Ishikawa (cell line): Measurements from ENCODE around the gene CHCHD6.

Source experiments
- CEBPB ChIP-seq: IDR thresholded peaks from 2 replicates; pipeline ENCODE4 v1.6.1; 2012
- CREB1 ChIP-seq: IDR thresholded peaks from 2 replicates; pipeline ENCODE4 v1.6.1; 2012; ENCODE audit warnings: low read depth
- EGR1 ChIP-seq: IDR thresholded peaks from 2 replicates; pipeline ENCODE4 v1.6.1; 2012
- EP300 ChIP-seq: IDR thresholded peaks from 2 replicates; pipeline ENCODE4 v1.6.1; 2012; ENCODE audit warnings: borderline replicate concordance
- FOXM1 ChIP-seq: IDR thresholded peaks from 2 replicates; pipeline ENCODE4 v1.6.1; 2012; ENCODE audit warnings: low read depth, borderline replicate concordance
- NFIC ChIP-seq: IDR thresholded peaks from 2 replicates; pipeline ENCODE4 v1.6.1; 2012
- RAD21 ChIP-seq: IDR thresholded peaks from 2 replicates; pipeline ENCODE4 v1.6.1; 2012; ENCODE audit warnings: low read depth
- TAF1 ChIP-seq: IDR thresholded peaks from 2 replicates; pipeline ENCODE4 v1.6.1; 2012; ENCODE audit warnings: low read depth, mild to moderate bottlenecking
- TCF12 ChIP-seq: IDR thresholded peaks from 2 replicates; pipeline ENCODE4 v1.6.1; 2012; ENCODE audit warnings: low read depth
- TEAD4 ChIP-seq: IDR thresholded peaks from 2 replicates; pipeline ENCODE4 v1.6.1; 2012
- YY1 ChIP-seq: IDR thresholded peaks from 2 replicates; pipeline ENCODE4 v1.6.1; 2012; ENCODE audit warnings: low read depth
- ZBTB7A ChIP-seq: IDR thresholded peaks from 2 replicates; pipeline ENCODE4 v1.6.1; 2012; ENCODE audit warnings: low read depth
- TF ChIP-seq, protein P1 (sequence below): IDR thresholded peaks from 2 replicates; pipeline ENCODE4 v1.6.1; 2012; ENCODE audit warnings: low read depth, mild to moderate bottlenecking
- TF ChIP-seq, protein P2 (sequence below): IDR thresholded peaks from 2 replicates; pipeline ENCODE4 v1.6.1; 2012
- TF ChIP-seq, protein P3 (sequence below): IDR thresholded peaks from 2 replicates; pipeline ENCODE4 v1.6.1; 2012

The CHCHD6 gene

DNA sequence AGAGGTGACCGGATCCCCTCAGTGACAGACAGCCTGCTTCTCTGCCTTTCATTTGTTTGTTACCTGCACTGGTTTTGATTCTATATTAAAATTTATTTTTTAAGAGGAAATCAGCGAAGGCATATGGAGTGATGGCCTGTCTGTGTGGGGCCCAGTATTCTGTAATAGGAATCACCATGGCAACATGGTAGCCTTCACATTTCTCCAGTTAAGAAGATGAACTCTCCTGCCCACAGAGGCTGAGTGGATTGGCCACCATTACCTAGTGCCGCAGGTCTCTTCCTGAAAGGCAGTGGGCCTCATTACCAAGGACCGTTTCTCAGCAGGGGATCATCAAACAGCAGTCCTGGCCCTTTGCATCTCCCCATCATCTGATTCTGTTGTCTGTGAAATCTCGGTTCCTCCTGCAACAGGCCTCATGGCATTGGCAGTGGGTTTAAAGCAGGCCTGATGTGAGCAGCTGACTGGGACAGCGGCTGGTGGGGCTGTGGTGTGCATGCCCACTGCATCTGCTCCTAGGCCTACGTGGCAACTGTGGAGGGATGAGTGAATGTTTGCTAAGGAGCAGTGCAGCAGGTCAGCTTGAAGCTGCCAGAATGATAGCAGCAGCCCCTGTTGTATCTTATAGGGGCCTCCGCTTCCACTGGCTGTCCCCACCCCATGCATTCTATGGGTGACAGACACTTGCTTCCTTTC is 114.5 kb downstream of the CHCHD6 start:
- TF ChIP-seq FOXM1 (no peak), CEBPB (no peak), TEAD4 (no peak), RAD21 (no peak)
- TF ChIP-seq, protein P1, sequence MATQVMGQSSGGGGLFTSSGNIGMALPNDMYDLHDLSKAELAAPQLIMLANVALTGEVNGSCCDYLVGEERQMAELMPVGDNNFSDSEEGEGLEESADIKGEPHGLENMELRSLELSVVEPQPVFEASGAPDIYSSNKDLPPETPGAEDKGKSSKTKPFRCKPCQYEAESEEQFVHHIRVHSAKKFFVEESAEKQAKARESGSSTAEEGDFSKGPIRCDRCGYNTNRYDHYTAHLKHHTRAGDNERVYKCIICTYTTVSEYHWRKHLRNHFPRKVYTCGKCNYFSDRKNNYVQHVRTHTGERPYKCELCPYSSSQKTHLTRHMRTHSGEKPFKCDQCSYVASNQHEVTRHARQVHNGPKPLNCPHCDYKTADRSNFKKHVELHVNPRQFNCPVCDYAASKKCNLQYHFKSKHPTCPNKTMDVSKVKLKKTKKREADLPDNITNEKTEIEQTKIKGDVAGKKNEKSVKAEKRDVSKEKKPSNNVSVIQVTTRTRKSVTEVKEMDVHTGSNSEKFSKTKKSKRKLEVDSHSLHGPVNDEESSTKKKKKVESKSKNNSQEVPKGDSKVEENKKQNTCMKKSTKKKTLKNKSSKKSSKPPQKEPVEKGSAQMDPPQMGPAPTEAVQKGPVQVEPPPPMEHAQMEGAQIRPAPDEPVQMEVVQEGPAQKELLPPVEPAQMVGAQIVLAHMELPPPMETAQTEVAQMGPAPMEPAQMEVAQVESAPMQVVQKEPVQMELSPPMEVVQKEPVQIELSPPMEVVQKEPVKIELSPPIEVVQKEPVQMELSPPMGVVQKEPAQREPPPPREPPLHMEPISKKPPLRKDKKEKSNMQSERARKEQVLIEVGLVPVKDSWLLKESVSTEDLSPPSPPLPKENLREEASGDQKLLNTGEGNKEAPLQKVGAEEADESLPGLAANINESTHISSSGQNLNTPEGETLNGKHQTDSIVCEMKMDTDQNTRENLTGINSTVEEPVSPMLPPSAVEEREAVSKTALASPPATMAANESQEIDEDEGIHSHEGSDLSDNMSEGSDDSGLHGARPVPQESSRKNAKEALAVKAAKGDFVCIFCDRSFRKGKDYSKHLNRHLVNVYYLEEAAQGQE = no peak
- TF ChIP-seq, protein P2, sequence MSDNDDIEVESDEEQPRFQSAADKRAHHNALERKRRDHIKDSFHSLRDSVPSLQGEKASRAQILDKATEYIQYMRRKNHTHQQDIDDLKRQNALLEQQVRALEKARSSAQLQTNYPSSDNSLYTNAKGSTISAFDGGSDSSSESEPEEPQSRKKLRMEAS = no peak

DNA sequence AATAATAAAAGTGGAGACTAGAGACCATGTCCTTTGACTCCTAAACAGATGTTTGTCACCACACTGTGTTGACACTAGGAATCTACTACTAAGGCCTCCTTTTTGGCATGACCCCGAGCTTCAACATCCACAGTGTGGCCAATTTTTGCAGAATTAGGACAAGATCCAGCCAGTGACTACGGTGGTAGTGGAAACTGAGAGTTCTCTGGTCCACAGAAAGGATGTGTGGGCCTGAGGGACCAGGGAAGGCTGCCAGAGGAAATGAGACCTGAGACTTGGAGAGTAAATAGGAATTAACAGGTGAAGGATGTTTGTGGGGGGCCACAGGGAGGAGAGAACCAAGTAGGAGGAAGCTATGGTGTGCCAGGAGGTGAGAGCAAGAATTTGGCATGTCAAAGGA is 122.7 kb downstream of the CHCHD6 start:
- TF ChIP-seq NFIC (no peak), TCF12 (no peak), ZBTB7A (no peak), CREB1 (no peak), YY1 (no peak), EGR1 (no peak), TAF1 (no peak), FOXM1 (no peak), EP300 (no peak), CEBPB (no peak), RAD21 (no peak), TEAD4 (no peak)
- TF ChIP-seq, protein P3, sequence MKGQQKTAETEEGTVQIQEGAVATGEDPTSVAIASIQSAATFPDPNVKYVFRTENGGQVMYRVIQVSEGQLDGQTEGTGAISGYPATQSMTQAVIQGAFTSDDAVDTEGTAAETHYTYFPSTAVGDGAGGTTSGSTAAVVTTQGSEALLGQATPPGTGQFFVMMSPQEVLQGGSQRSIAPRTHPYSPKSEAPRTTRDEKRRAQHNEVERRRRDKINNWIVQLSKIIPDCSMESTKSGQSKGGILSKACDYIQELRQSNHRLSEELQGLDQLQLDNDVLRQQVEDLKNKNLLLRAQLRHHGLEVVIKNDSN = no peak
- TF ChIP-seq, protein P2 = no peak
- TF ChIP-seq, protein P1 = no peak

DNA sequence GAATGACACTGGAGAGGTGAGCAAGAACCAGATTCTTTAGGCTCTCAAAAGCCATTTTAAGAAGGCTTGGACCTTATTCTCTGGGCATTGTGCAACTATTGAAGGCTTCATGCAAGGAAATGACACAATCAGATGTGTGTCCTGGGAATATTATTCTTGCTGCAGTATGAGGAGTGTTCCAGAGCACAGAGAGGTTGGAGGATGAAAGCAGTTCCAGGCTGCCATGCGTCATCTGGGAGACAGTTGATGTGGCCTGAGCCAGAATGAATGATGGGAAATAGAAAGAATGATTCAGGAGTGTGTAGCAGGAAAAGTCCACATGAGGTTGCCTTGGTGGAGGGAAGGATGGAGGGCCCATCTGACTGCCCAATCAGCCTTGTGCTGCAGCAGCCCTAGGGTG is 123.1 kb downstream of the CHCHD6 start:
- TF ChIP-seq TAF1 = no peak
- no peak for TF ChIP-seq TEAD4
- TF ChIP-seq EGR1 = no peak
- TF ChIP-seq EP300 = no peak
- TF ChIP-seq, protein P1 = no peak
- TF ChIP-seq YY1 = no peak
- TF ChIP-seq RAD21 = no peak
- TF ChIP-seq, protein P2 = no peak

DNA sequence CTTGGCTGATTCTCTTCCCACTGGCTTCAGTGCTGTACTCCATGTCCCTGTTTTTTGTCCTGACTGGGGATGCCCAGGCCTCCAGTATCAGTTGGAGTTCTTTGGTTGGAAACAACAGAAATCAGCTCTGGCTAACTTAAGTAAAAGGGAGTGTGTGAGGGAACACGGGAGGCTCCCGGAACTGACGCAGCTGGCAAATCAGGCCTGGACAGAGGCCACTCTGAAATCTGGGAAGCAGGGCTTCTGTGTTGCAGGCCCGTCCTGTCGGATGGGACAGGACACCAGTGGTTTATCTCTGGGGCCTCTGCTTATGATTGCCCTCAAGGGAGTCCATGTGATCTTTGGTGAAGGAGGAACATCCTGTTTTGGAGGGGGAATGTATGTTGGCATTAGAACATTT is 124.3 kb downstream of the CHCHD6 start:
- no peak for TF ChIP-seq YY1
- no peak for TF ChIP-seq CREB1
- no peak for TF ChIP-seq TEAD4
- no peak for TF ChIP-seq NFIC
- TF ChIP-seq TAF1 = no peak
- TF ChIP-seq, protein P3 = no peak
- TF ChIP-seq RAD21 = no peak

DNA sequence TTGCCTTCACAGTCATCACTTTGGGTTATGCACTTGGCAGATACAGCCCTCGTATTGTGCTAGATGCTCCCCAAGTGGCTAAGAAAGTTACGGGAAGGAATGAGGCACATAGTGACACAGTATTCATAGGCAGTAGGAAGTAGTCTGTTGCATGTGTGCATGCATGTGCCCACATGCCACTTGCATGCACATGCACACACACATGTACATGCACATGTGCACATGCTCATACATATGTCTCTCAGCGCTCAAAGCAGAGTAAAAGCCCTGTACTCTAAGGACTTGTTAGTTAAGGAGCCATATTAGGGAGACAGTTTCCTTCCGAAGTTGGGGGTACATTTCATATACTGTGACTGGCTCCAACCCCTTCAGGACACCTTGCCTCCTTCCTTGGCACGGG is 128.9 kb downstream of the CHCHD6 start:
- no peak for TF ChIP-seq EP300
- TF ChIP-seq EGR1 = no peak
- no peak for TF ChIP-seq CEBPB
- TF ChIP-seq NFIC = no peak
